ENCODE data around the gene MAPRE3. TPM values are rescaled to one million over a fixed set of nuclear protein-coding genes. Genes with fewer than 3 reads are reported as not detected.
A peak's percentile ranks its signal among the peaks of the same experiment; 100 is the strongest.

The MAPRE3 gene
- total and polyA plus RNA-seq, 5 donors from 2014 or later, result 0.38 to 1.7 (median 0.68) TPM

DNA sequence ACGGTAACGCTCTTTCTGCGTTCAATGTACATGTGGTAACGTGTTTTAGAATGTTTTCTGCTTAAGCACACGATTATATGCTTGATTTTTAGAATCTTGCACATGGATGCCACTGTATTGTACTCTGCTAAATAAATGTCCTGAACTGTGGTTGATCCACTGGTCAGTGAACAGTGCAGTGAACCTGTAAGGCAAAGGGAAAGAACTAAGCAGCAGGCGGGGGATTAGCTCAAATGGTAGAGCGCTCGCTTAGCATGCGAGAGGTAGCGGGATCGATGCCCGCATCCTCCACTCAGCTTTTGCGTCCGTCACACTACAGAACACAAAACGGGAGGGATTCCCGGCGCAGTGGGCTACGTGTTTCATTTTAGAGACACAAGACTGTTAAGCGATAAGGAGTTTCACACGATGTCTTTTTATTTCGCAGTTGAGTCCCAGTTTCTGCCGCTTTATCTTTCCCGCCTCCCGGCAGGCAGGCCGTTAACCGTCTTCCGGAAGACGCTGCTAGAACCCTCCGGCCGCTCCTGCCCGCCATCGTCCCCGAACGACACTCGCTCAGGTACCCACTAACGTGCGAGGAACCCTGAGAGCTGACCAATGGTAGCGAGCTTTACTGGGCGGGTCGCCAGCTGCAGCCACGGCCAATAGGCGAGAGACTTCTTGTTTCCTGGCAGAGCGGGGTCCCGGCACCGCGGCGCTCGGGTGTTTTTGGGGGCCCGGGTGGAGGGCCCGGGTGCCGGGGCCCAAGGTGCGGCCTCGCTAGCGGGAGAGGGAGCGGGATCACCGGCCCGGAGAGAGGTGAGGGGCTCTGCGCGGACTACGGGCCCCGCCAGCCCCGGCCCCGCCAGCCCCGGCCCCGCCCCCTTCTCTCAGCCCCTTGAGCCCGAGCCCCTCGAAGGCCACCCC is 80.8 kb downstream of the MAPRE3 start, which contains the start of gene AGBL5:
AGBL5 (plus strand) TSS at position 673 of the 906 bp plus-strand sequence. CDS start 1,291 bp downstream, outside the sequence.
- Histone ChIP-seq H3K4me3 (ENCODE audit: low read depth, low read length) (peak within 1 kb of the TSS; percentile 96), H3K9me3 (ENCODE audit: control insufficient read depth in 2 of 2, low read length in 2 of 2) (no peaks in the 10 kb centered on the region), H3K36me3 (ENCODE audit: control insufficient read depth, insufficient read depth, low read length) (peaks cover 16% of the 10 kb centered on the region), H3K27ac (ENCODE audit: insufficient read depth, low read length, poor library complexity, severe bottlenecking) (peak within 1 kb of the TSS; percentile 87), H3K27me3 (ENCODE audit: control insufficient read depth, insufficient read depth, low read length) (no peaks in the 10 kb centered on the region), H3K4me1 (ENCODE audit: control insufficient read depth, insufficient read depth, low read length, poor library complexity, severe bottlenecking) (peaks cover 14% of the 10 kb centered on the region)
- H3K36me3 Mint-ChIP-seq, result peaks cover 11% of the 10 kb centered on the region
- H3K27me3 Mint-ChIP-seq, result peaks cover 22% of the 10 kb centered on the region
- peaks cover 0 to 9% (median 3%) of the 10 kb centered on the region in 7 donors for H3K9me3 Mint-ChIP-seq
- peaks cover 11 to 25% (median 16%) of the 10 kb centered on the region in 4 donors for H3K4me1 Mint-ChIP-seq
- DNase-seq, result peak; percentile 94 to 97 (median 96)
- peak within 1 kb of the TSS; percentile 98 to 99 (median 99) for H3K4me3 Mint-ChIP-seq
- ATAC-seq (ENCODE audit: low read depth in 2 of 2), result peak; percentile 81 to 85
- peak within 1 kb of the TSS; percentile 99 to 100 (median 100) for H3K27ac Mint-ChIP-seq

DNA sequence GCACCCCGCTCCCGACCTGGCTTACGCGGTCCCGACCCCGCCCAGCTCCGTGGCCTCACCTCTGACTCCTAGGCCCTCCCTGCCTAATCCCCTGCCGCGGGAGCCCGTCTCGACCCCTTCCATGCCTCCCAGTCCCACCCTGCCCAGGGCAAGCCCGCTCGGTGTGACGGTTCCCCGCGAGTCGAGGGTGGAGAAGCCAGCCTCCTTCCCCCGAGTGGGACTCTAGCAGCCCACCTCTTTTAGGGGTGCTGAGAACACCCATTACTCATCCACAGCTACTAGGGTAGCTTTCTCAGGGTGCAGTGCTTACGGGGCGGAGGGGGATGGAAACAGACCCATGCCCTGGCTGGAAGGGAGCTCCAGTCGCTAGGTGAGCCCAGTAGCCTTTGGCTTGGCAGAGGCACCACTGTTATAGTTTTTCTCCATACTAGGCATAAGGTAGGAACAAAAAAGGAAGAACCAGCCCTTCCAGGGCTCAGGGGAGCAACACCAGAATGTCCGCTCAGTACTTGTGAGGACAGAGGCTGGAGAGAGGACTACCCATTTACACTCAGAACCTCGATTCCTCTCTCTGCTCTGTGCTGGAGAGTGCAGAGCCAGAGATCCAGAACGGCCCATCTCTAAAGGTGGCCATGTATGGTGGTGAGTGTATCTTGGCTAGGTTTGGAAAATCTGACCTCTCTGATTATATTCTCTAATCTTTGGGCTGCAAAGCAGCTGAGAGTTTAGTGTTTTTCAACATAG is 81.6 kb downstream of the MAPRE3 start:
- DNase-seq, result peak in 1 of 3 donors; percentile 57
- H3K9me3 ChIP-seq (ENCODE audit: control insufficient read depth in 2 of 2, low read length in 2 of 2), result no peaks in the 10 kb centered on the region

GRCh38 chr2:27053321-27053720 is 82.9 kb downstream of the MAPRE3 start:
- Mint-ChIP-seq H3K9me3 (peaks cover 0 to 9% (median 3%) of the 10 kb centered on the region in 7 donors), H3K36me3 (peaks cover 11% of the 10 kb centered on the region), H3K4me3 (peak overlapping the region; percentile 52 to 99 (median 91)), H3K4me1 (peaks cover 11 to 25% (median 18%) of the 10 kb centered on the region in 4 donors), H3K27ac (peak overlapping the region in 1 of 3 donors; percentile 77), H3K27me3 (peaks cover 19% of the 10 kb centered on the region)
- Histone ChIP-seq H3K27ac (ENCODE audit: insufficient read depth, low read length, poor library complexity, severe bottlenecking) (no peak overlapping the region), H3K36me3 (ENCODE audit: control insufficient read depth, insufficient read depth, low read length) (peaks cover 23% of the 10 kb centered on the region), H3K4me1 (ENCODE audit: control insufficient read depth, insufficient read depth, low read length, poor library complexity, severe bottlenecking) (peaks cover 14% of the 10 kb centered on the region), H3K9me3 (ENCODE audit: control insufficient read depth in 2 of 2, low read length in 2 of 2) (no peaks in the 10 kb centered on the region), H3K27me3 (ENCODE audit: control insufficient read depth, insufficient read depth, low read length) (no peaks in the 10 kb centered on the region), H3K4me3 (ENCODE audit: low read depth, low read length) (no peak overlapping the region)
- ATAC-seq (ENCODE audit: low read depth in 2 of 2), result no peak
- no peak for DNase-seq

More for the DNA sequence above, 81.6 kb downstream of the MAPRE3 start:
- Histone ChIP-seq H3K27ac (ENCODE audit: insufficient read depth, low read length, poor library complexity, severe bottlenecking) (peak overlapping the region; percentile 87), H3K36me3 (ENCODE audit: control insufficient read depth, insufficient read depth, low read length) (peaks cover 21% of the 10 kb centered on the region), H3K4me3 (ENCODE audit: low read depth, low read length) (peak overlapping the region; percentile 61), H3K4me1 (ENCODE audit: control insufficient read depth, insufficient read depth, low read length, poor library complexity, severe bottlenecking) (peaks cover 14% of the 10 kb centered on the region), H3K27me3 (ENCODE audit: control insufficient read depth, insufficient read depth, low read length) (no peaks in the 10 kb centered on the region)
- peak overlapping the region; percentile 88 to 99 (median 96) for H3K4me3 Mint-ChIP-seq
- peaks cover 0 to 9% (median 3%) of the 10 kb centered on the region in 7 donors for H3K9me3 Mint-ChIP-seq
- H3K27me3 Mint-ChIP-seq, result peaks cover 22% of the 10 kb centered on the region
- H3K4me1 Mint-ChIP-seq, result peaks cover 11 to 25% (median 18%) of the 10 kb centered on the region in 4 donors
- peak overlapping the region; percentile 82 to 100 (median 83) for H3K27ac Mint-ChIP-seq
- no peak for ATAC-seq (ENCODE audit: low read depth in 2 of 2)
- peaks cover 11% of the 10 kb centered on the region for H3K36me3 Mint-ChIP-seq

DNA sequence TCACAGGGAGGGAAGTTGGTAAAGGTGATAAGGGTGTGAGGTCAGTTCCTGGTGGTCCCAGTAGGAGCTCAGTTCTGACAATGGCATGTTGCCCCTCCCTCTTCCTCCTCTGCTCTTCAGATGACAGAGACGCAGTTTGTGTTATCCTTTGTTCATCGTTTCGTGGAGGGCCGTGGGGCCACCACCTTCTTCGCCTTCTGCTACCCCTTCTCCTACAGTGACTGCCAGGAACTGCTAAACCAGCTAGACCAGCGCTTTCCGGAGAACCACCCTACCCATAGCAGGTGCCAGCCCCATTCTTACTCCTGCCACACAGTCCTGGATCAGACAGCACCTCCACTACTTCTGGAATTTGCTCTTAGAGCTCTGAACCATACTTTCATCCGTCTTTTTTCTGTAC is 83.3 kb downstream of the MAPRE3 start:
- H3K36me3 ChIP-seq (ENCODE audit: control insufficient read depth, insufficient read depth, low read length), result peaks cover 23% of the 10 kb centered on the region
- no peak overlapping the region for H3K27ac Mint-ChIP-seq

GRCh38 chr2:27054721-27055120 is 84.3 kb downstream of the MAPRE3 start:
- no peaks in the 10 kb centered on the region for H3K27me3 ChIP-seq (ENCODE audit: control insufficient read depth, insufficient read depth, low read length)
- peaks cover 23% of the 10 kb centered on the region for H3K36me3 ChIP-seq (ENCODE audit: control insufficient read depth, insufficient read depth, low read length)
- Mint-ChIP-seq H3K4me1 (peaks cover 11 to 19% (median 15%) of the 10 kb centered on the region in 4 donors), H3K27me3 (peaks cover 16% of the 10 kb centered on the region), H3K36me3 (peaks cover 11% of the 10 kb centered on the region), H3K27ac (no peak overlapping the region), H3K9me3 (peaks cover 0 to 9% (median 3%) of the 10 kb centered on the region in 7 donors), H3K4me3 (no peak overlapping the region)
- no peak overlapping the region for H3K4me3 ChIP-seq (ENCODE audit: low read depth, low read length)
- no peaks in the 10 kb centered on the region for H3K9me3 ChIP-seq (ENCODE audit: control insufficient read depth in 2 of 2, low read length in 2 of 2)
- no peak for ATAC-seq (ENCODE audit: low read depth in 2 of 2)
- H3K27ac ChIP-seq (ENCODE audit: insufficient read depth, low read length, poor library complexity, severe bottlenecking), result no peak overlapping the region
- H3K4me1 ChIP-seq (ENCODE audit: control insufficient read depth, insufficient read depth, low read length, poor library complexity, severe bottlenecking), result peaks cover 9% of the 10 kb centered on the region
- no peak for DNase-seq

More for the DNA sequence above, 83.3 kb downstream of the MAPRE3 start:
- Histone ChIP-seq H3K9me3 (ENCODE audit: control insufficient read depth in 2 of 2, low read length in 2 of 2) (no peaks in the 10 kb centered on the region), H3K4me3 (ENCODE audit: low read depth, low read length) (no peak overlapping the region), H3K27ac (ENCODE audit: insufficient read depth, low read length, poor library complexity, severe bottlenecking) (no peak overlapping the region), H3K4me1 (ENCODE audit: control insufficient read depth, insufficient read depth, low read length, poor library complexity, severe bottlenecking) (peaks cover 14% of the 10 kb centered on the region), H3K27me3 (ENCODE audit: control insufficient read depth, insufficient read depth, low read length) (no peaks in the 10 kb centered on the region)
- DNase-seq, result no peak
- peaks cover 0 to 9% (median 3%) of the 10 kb centered on the region in 7 donors for H3K9me3 Mint-ChIP-seq
- ATAC-seq (ENCODE audit: low read depth in 2 of 2), result no peak
- peaks cover 16% of the 10 kb centered on the region for H3K27me3 Mint-ChIP-seq
- peaks cover 11 to 25% (median 18%) of the 10 kb centered on the region in 4 donors for H3K4me1 Mint-ChIP-seq
- H3K36me3 Mint-ChIP-seq, result peaks cover 11% of the 10 kb centered on the region
- H3K4me3 Mint-ChIP-seq, result peak overlapping the region in 2 of 4 donors; percentile 15 to 99

GRCh38 chr2:27057184-27057583 is 86.7 kb downstream of the MAPRE3 start:
- no peaks in the 10 kb centered on the region for H3K27me3 ChIP-seq (ENCODE audit: control insufficient read depth, insufficient read depth, low read length)
- Mint-ChIP-seq H3K4me1 (peaks cover 0 to 7% (median 4%) of the 10 kb centered on the region in 4 donors), H3K9me3 (no peaks in the 10 kb centered on the region), H3K27me3 (no peaks in the 10 kb centered on the region), H3K27ac (no peak overlapping the region), H3K4me3 (no peak overlapping the region), H3K36me3 (peaks cover 6% of the 10 kb centered on the region)
- no peaks in the 10 kb centered on the region for H3K9me3 ChIP-seq (ENCODE audit: control insufficient read depth in 2 of 2, low read length in 2 of 2)
- ATAC-seq (ENCODE audit: low read depth in 2 of 2), result no peak
- no peak overlapping the region for H3K27ac ChIP-seq (ENCODE audit: insufficient read depth, low read length, poor library complexity, severe bottlenecking)
- H3K4me3 ChIP-seq (ENCODE audit: low read depth, low read length), result no peak overlapping the region
- peaks cover 3% of the 10 kb centered on the region for H3K4me1 ChIP-seq (ENCODE audit: control insufficient read depth, insufficient read depth, low read length, poor library complexity, severe bottlenecking)
- DNase-seq, result no peak
- H3K36me3 ChIP-seq (ENCODE audit: control insufficient read depth, insufficient read depth, low read length), result peaks cover 28% of the 10 kb centered on the region

DNA sequence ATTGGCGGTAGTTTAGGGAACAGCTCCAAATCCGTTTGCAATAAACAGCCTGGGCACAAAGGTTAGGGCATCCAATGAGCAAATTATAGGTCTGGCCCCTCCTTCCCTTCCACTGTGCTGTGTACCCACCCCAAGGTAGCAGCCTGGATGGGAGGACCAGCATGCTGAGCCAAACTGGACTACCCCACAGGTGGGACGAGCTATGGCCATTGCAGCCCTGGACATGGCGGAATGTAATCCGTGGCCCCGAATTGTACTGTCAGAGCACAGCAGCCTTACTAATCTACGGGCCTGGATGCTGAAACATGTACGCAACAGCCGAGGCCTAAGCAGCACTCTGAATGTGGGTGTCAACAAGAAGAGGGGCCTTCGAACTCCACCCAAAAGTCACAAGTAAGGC is 87.8 kb downstream of the MAPRE3 start:
- H3K27ac Mint-ChIP-seq, result peak overlapping the region in 1 of 3 donors; percentile 32
- H3K36me3 ChIP-seq (ENCODE audit: control insufficient read depth, insufficient read depth, low read length), result peaks cover 34% of the 10 kb centered on the region
- DNase-seq (no peak), ATAC-seq (ENCODE audit: low read depth in 2 of 2) (no peak)
- no peak overlapping the region for H3K4me3 Mint-ChIP-seq
- H3K27ac ChIP-seq (ENCODE audit: insufficient read depth, low read length, poor library complexity, severe bottlenecking), result no peak overlapping the region
- no peak overlapping the region for H3K4me3 ChIP-seq (ENCODE audit: low read depth, low read length)
- H3K9me3 ChIP-seq (ENCODE audit: control insufficient read depth in 2 of 2, low read length in 2 of 2), result no peaks in the 10 kb centered on the region
- H3K27me3 Mint-ChIP-seq, result no peaks in the 10 kb centered on the region
- H3K27me3 ChIP-seq (ENCODE audit: control insufficient read depth, insufficient read depth, low read length), result no peaks in the 10 kb centered on the region
- no peaks in the 10 kb centered on the region for H3K4me1 ChIP-seq (ENCODE audit: control insufficient read depth, insufficient read depth, low read length, poor library complexity, severe bottlenecking)
- H3K36me3 Mint-ChIP-seq, result peaks cover 13% of the 10 kb centered on the region
- no peaks in the 10 kb centered on the region for H3K9me3 Mint-ChIP-seq
- H3K4me1 Mint-ChIP-seq, result peaks cover 0 to 11% (median 8%) of the 10 kb centered on the region in 4 donors
